K562 (cell line): ENCODE measurements around the gene POM121. TPM values are rescaled to one million over a fixed set of nuclear protein-coding genes. Genes with fewer than 3 reads are reported as not detected.
A peak's percentile ranks its signal among the peaks of the same experiment; 100 is the strongest.

ENCODE experiments used
- CREBBP ChIP-seq: IDR thresholded peaks from one replicate; pipeline ENCODE4 v1.6.1; 2012; ENCODE audit warnings: low read depth, mild to moderate bottlenecking, control low read depth, inconsistent platforms, low read length
- HNRNPL ChIP-seq: fragments of 200-400 bp; formaldehyde crosslinking; IDR thresholded peaks from 2 replicates; pipeline ENCODE4 v1.6.1; 2017; ENCODE audit warnings: low read depth, mild to moderate bottlenecking, low read length
- MAFG ChIP-seq: fragments of 450-650 bp; conservative IDR thresholded peaks from 2 replicates; pipeline ENCODE4 v1.6.1; 2016; ENCODE audit warnings: missing genetic modification characterization, missing compliant biosample characterization
- POLR2AphosphoS2 ChIP-seq: IDR thresholded peaks from 2 replicates; pipeline ENCODE4 v1.6.1; 2012; ENCODE audit warnings: low read length, improper control_type of control experiment
- SNIP1 ChIP-seq: fragments of 450-650 bp; IDR thresholded peaks from 2 replicates; pipeline ENCODE4 v1.7.1; 2017; ENCODE audit warnings: low read depth, mild to moderate bottlenecking
- TEAD4 ChIP-seq, 2 experiments: sonication (generic) in 1 of 2; formaldehyde crosslinking in 1 of 2; IDR thresholded peaks; 2 replicates each; pipeline versions ENCODE4 v1.6.1 to v1.8.0; 2012 to 2022; ENCODE audit warnings: borderline replicate concordance in 1 of 2, inconsistent platforms in 1 of 2, low read length in 1 of 2, mild to moderate bottlenecking in 1 of 2, missing genetic modification reagents in 1 of 2
- ZC3H11A ChIP-seq: IDR thresholded peaks from 2 replicates; pipeline ENCODE4 v1.6.1; 2012; ENCODE audit warnings: low read depth, low read length, improper control_type of control experiment
- ZNF3 ChIP-seq: fragments of 250-450 bp; sonication (Bioruptor Pico); IDR thresholded peaks from 2 replicates; pipeline ENCODE4 v1.5.0; 2021; ENCODE audit warnings: mild to moderate bottlenecking, moderate library complexity
- ZNF324 ChIP-seq: fragments of 250-450 bp; sonication (Bioruptor Pico); IDR thresholded peaks from 2 replicates; pipeline ENCODE4 v1.4.0; 2020; ENCODE audit warnings: mild to moderate bottlenecking
- ZNF592 ChIP-seq: fragments of 450-650 bp; IDR thresholded peaks from 2 replicates; pipeline ENCODE4 v1.6.1; 2017; ENCODE audit warnings: antibody characterized with exemption, mild to moderate bottlenecking
- polyA plus RNA-seq, 8 experiments: library from polyadenylated mRNA; depleted of rRNA in 4 of 8; stranded (reverse) in 5 of 8; unstranded in 3 of 8; fragments of >200 nt; fragmentation: Nextera tagmentation in 2 of 8; fragmentation: Illumina TruSeq in 1 of 8; extraction: Ambion mirVana in 2 of 8; extraction: Trizol in 1 of 8; gene quantifications; 2 replicates each; pipeline versions ENCODE4 v1.2.1 to v1.2.3, GENCODE V29; 2011 to 2014; ENCODE audit warnings: inconsistent platforms in 1 of 8, missing spikeins in 1 of 8
- total RNA-seq, 7 experiments: library from RNA; depleted of rRNA in 6 of 7; stranded (reverse); fragments of >200 nt in 6 of 7; fragmentation: Illumina TruSeq in 2 of 7; extraction: Trizol in 2 of 7; gene quantifications; 2 replicates each; pipeline versions ENCODE4 v1.2.1 to v1.2.3, GENCODE V29; 2011 to 2021; ENCODE audit warnings: low replicate concordance in 1 of 7
- TF ChIP-seq, protein P1 (sequence below), 2 experiments: fragments of 450-650 bp in 1 of 2; sonication (generic) in 1 of 2; formaldehyde crosslinking in 1 of 2; IDR thresholded peaks; 2 replicates each; pipeline versions ENCODE4 v1.7.1 to v1.9.0; 2016 to 2022; ENCODE audit warnings: inconsistent platforms in 1 of 2, mild to moderate bottlenecking in 1 of 2, missing genetic modification reagents in 1 of 2
- TF ChIP-seq, protein P2 (sequence below), 2 experiments: fragments of 200-800 bp in 1 of 2; sonication (Bioruptor generic) in 1 of 2; sonication (generic) in 1 of 2; formaldehyde crosslinking in 1 of 2; IDR thresholded peaks in 1 of 2; conservative IDR thresholded peaks in 1 of 2; 2 replicates each; pipeline versions ENCODE4 v1.5.0 to v1.6.1; 2016 to 2020; ENCODE audit warnings: missing compliant biosample characterization in 1 of 2, missing genetic modification characterization in 1 of 2, missing genetic modification reagents in 1 of 2

The POM121 gene
- total and polyA plus RNA-seq, 9 of the 15 experiments (the other 6 are each of a cell fraction or from before 2014, with no cell fraction given) = 3.6 to 112 (median 12.5) TPM

- TF ChIP-seq ZNF592 (no peak), ZC3H11A (no peak), HNRNPL (no peak), MAFG (tag) (no peak), CREBBP (no peak), ZNF3 (no peak), SNIP1 (0 out of 2 replicates have a peak, but pooled peaks have one; percentile 25), TEAD4 (IDR thresholded peaks at IDR 0.05; ENCODE audit: low read length) (no peak), TEAD4 (CRISPR knock-in tag; IDR thresholded peaks at IDR 0.05; ENCODE audit: borderline replicate concordance) (no peak), ZNF324 (no peak), POLR2AphosphoS2 (no peak)
- TF ChIP-seq, protein P1, sequence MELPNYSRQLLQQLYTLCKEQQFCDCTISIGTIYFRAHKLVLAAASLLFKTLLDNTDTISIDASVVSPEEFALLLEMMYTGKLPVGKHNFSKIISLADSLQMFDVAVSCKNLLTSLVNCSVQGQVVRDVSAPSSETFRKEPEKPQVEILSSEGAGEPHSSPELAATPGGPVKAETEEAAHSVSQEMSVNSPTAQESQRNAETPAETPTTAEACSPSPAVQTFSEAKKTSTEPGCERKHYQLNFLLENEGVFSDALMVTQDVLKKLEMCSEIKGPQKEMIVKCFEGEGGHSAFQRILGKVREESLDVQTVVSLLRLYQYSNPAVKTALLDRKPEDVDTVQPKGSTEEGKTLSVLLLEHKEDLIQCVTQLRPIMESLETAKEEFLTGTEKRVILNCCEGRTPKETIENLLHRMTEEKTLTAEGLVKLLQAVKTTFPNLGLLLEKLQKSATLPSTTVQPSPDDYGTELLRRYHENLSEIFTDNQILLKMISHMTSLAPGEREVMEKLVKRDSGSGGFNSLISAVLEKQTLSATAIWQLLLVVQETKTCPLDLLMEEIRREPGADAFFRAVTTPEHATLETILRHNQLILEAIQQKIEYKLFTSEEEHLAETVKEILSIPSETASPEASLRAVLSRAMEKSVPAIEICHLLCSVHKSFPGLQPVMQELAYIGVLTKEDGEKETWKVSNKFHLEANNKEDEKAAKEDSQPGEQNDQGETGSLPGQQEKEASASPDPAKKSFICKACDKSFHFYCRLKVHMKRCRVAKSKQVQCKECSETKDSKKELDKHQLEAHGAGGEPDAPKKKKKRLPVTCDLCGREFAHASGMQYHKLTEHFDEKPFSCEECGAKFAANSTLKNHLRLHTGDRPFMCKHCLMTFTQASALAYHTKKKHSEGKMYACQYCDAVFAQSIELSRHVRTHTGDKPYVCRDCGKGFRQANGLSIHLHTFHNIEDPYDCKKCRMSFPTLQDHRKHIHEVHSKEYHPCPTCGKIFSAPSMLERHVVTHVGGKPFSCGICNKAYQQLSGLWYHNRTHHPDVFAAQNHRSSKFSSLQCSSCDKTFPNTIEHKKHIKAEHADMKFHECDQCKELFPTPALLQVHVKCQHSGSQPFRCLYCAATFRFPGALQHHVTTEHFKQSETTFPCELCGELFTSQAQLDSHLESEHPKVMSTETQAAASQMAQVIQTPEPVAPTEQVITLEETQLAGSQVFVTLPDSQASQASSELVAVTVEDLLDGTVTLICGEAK (IDR thresholded peaks at IDR 0.05) = no peak
- TF ChIP-seq, protein P1 (CRISPR knock-in tag; IDR thresholded peaks at IDR 0.05) = no peak
- TF ChIP-seq, protein P2, sequence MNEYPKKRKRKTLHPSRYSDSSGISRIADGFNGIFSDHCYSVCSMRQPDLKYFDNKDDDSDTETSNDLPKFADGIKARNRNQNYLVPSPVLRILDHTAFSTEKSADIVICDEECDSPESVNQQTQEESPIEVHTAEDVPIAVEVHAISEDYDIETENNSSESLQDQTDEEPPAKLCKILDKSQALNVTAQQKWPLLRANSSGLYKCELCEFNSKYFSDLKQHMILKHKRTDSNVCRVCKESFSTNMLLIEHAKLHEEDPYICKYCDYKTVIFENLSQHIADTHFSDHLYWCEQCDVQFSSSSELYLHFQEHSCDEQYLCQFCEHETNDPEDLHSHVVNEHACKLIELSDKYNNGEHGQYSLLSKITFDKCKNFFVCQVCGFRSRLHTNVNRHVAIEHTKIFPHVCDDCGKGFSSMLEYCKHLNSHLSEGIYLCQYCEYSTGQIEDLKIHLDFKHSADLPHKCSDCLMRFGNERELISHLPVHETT (CRISPR knock-in tag; conservative IDR thresholded peaks at IDR 0.05 in 1 of 2, IDR thresholded peaks at IDR 0.05 in 1 of 2) = no peak
These were observed 536 bp upstream of the POM121 start (continued) for GRCh38 chr7:72924386-72924732.
